ENCODE results near the gene ING3.
"Not testable (repeated sequence)": the region's sequence is repeated elsewhere in the genome, so short reads cannot be mapped to it uniquely, and the experiment has no call there.

The ING3 gene

DNA sequence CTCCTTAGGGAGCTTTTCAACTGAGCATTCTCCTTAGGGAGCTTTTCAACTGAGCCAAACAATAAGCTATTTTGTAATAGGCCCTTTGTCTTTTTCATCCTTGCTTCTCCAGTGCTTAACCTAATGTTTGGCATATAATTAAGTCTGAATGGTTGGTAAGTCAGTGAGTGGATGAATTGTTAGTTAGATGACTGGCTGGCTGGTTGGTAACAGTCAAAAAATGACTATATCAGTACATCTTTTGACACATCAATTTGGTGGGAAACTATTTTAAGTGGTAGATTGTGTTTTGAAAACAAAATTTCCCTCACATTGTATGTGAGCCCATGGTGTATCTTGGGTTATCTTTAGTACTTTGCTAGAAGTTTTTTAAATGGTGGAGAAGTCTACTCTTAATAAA, 16.4 kb downstream of the ING3 start:
- CTCF ChIA-PET, result no interaction called here
- Mint-ChIP-seq H3K4me1 (no peaks in the 10 kb centered on the region), H3K36me3 (peaks cover 30% of the 10 kb centered on the region), H3K4me3 (no peak overlapping the region), H3K27ac (no peak overlapping the region), H3K9me3 (no peaks in the 10 kb centered on the region), H3K27me3 (no peaks in the 10 kb centered on the region)
- DNase-seq, result no peak

DNA sequence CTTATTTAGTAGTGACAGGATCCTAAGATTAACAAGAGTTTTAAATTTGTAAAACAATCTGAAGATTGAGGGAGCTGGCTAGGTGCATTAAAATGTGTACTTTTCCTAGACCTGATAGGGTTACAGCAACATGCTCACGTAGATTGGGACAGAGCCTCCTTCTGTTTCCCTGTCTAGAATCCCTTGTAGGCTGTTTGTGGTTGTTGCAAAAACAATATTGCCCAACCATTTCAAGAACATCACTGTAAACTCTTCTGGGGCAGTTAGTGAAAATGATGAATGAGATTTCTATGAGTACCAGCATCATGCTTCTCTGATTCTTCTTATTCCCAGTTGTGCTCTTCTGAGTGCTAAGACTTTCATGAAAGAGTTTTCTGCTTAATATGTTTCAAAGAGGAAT, 23.3 kb downstream of the ING3 start:
- CTCF ChIA-PET, result interaction anchor here (1.0 kb wide), 1 partner anchor 14 kb away, joined by 3 read pairs; the partner anchor contains the start of gene CPED1
- Mint-ChIP-seq H3K27ac (no peak overlapping the region), H3K27me3 (no peaks in the 10 kb centered on the region), H3K4me3 (no peak overlapping the region), H3K9me3 (no peaks in the 10 kb centered on the region), H3K36me3 (peaks cover 38% of the 10 kb centered on the region), H3K4me1 (no peaks in the 10 kb centered on the region)
- DNase-seq, result no peak

DNA sequence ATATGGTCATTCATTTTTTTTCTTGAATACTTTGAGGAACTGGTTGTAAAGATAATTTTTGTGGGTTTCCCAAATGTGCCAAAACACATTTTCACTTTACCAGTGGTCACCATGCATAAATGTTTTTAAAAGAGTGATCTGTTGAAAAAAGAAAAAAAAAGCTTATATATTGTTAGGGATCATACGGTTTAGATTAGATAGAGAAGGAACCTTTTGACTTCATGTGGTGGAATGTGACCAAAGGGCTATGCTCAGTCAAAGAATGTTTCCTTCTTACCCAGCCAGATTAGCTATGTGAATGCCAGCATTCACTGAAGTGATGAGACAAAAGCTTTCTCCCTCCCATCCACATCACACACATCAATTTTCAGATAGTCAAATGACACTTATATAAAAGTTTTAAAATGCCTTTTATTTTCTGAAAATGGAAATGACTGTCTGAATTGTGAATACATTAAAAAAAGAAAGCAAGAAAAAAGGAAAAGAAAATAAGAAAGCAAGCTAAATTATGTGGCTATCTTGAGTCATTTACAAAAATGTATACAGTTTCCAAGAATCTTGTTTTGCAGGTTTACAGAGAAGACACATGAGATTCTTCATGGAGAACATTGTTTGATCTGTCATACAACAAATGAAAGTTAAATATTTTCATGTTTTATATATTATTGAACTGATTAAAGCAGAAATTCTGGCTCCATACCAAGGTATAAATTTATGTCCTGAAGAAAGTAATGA, 29.4 kb downstream of the ING3 start:
- H3K9me3 Mint-ChIP-seq, result no peaks in the 10 kb centered on the region
- no peaks in the 10 kb centered on the region for H3K27me3 Mint-ChIP-seq
- peaks cover 10% of the 10 kb centered on the region for H3K36me3 Mint-ChIP-seq
- no peak overlapping the region for H3K4me3 Mint-ChIP-seq
- peaks cover 7% of the 10 kb centered on the region for H3K4me1 Mint-ChIP-seq
- DNase-seq, result no peak
- CTCF ChIA-PET, result interaction anchor here (1.9 kb wide), 1 partner anchor 128 kb away, joined by 4 read pairs; no protein-coding TSS in a partner anchor
- no peak overlapping the region for H3K27ac Mint-ChIP-seq

DNA sequence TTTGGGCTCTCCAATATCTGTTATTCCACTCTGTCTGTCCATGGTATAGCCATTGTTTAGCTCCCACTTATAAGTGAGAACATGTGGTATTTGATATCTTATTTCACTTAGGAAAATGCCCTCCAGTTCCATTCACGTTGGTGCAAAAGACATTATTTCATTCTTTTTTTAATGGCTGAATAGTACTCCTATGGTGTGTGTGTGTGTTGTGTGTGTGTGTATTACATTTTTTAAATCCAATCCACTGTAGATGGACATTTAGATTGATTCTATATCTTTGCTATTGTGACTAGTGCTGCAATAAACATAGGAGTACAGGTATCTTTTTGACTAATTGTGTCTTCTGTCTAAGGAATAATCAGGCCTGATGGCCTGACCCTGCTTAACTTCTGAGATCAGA, 30.5 kb downstream of the ING3 start:
- CTCF ChIA-PET, result no interaction called here
- no peaks in the 10 kb centered on the region for H3K9me3 Mint-ChIP-seq
- H3K27ac Mint-ChIP-seq, result no peak overlapping the region
- H3K27me3 Mint-ChIP-seq, result peaks cover 3% of the 10 kb centered on the region
- H3K4me1 Mint-ChIP-seq, result peaks cover 7% of the 10 kb centered on the region
- H3K36me3 Mint-ChIP-seq, result peaks cover 5% of the 10 kb centered on the region
- no peak for DNase-seq
- no peak overlapping the region for H3K4me3 Mint-ChIP-seq

DNA sequence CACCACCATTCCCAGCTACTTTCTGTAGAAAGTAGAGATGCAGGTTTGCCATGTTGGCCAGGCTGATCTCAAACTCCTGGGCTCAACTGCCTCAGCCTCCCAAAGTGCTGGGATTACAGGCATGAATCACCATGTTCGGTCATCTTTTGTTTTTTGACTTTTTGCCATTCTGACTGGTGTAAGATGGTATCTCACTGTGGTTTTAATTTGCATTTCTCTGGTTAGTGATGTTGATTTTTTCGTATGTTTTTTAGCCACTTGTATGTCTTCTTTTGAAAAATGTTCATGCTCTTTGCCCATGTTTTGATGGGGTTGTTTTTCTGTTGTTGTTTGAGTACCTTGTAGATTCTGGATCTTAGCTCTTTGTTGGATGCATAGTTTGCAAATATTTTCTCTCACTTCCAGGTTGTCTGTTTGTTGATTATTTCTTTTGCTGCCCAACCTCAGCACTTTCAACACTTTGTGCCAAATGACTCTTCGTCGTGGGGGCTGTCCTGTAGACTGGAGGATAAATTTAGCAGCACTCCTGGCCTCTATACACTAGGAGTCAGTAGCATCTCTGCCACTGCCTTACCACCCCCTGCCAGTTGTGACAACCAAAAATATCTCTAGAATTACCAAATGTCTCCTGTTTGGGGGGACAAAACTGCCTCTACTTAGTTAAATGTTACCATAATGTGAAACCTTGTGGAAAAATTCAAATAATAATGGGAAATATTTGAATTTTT, 31.5 kb downstream of the ING3 start:
- Mint-ChIP-seq H3K4me3 (no peak overlapping the region), H3K9me3 (no peaks in the 10 kb centered on the region), H3K4me1 (peaks cover 7% of the 10 kb centered on the region), H3K27me3 (peaks cover 7% of the 10 kb centered on the region), H3K36me3 (no peaks in the 10 kb centered on the region), H3K27ac (no peak overlapping the region)
- DNase-seq, result no peak
- CTCF ChIA-PET, result no interaction called here

DNA sequence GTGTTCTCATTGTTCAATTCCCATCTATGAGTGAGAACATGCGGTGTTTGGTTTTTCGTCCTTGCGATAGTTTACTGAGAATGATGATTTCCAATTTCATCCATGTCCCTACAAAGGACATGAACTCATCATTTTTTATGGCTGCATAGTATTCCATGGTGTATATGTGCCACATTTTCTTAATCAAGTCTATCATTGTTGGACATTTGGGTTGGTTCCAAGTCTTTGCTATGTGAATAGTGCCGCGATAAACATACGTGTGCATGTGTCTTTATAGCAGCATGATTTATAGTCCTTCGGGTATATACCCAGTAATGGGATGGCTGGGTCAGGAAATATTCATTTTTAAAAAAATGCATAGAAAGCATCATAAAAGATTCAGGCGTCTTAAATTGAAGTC, 33.0 kb downstream of the ING3 start:
- DNase-seq, H3K9me3 Mint-ChIP-seq, H3K27ac Mint-ChIP-seq, H3K36me3 Mint-ChIP-seq, H3K4me3 Mint-ChIP-seq, CTCF ChIA-PET: not testable (repeated sequence)
- Mint-ChIP-seq H3K27me3 (peaks cover 20% of the 10 kb centered on the region), H3K4me1 (peaks cover 18% of the 10 kb centered on the region)

DNA sequence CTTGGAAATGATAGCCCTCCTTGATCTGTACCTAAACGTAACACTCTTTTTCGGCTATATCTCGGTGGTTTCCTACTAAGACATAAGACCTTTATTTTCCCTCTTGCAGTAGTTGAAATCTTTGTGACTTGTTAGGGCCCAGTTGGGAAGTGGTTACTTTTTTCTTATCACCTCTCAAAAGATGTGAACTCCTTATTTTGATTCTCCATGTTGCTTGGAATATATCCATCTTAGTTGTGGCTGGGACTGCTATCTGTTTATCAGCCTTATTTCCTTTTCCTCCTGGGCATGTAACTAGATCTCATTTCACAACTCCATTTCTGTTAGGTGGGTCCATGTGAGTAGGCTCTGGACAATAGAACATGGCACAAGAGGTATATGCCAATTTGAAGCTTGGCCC, 33.8 kb downstream of the ING3 start:
- Mint-ChIP-seq H3K4me3 (no peak overlapping the region), H3K4me1 (peaks cover 26% of the 10 kb centered on the region), H3K9me3 (no peaks in the 10 kb centered on the region), H3K27me3 (peaks cover 28% of the 10 kb centered on the region), H3K36me3 (no peaks in the 10 kb centered on the region), H3K27ac (no peak overlapping the region)
- CTCF ChIA-PET, result interaction anchor here (5.6 kb wide), 1 partner anchor 98 kb away, joined by 50 read pairs; no protein-coding TSS in a partner anchor
- no peak for DNase-seq

DNA sequence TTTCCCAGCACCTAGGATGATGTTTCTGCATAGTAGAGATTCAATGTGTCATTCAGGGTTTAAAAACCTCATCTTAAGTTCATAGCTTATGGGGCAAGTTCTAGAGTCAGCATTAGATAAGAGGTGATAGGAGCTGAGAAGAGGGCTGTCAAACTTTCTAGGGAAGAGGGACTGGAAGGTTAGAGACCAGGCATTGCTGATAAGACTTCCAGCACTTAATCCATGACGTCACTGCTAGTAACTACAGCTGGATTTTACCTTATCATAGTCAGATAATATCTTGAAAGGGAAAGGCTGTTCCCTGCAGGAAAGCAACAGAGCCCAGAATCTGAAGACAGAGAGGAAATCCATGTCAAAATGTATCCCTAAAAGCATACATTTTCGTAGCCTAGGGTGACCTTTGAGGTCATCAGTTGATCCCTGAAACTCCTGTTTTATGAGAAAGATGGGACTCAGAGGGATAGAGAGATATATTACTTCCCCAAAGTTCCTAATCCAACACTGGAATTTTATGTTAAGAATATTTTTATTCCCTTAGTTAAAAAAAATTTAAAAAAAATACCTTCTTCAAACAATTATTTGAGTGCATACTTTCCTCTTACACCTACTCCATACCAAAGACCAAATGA, 34.7 kb downstream of the ING3 start:
- Mint-ChIP-seq H3K4me3 (no peak overlapping the region), H3K27ac (no peak overlapping the region), H3K9me3 (no peaks in the 10 kb centered on the region), H3K27me3 (peaks cover 34% of the 10 kb centered on the region), H3K4me1 (peaks cover 26% of the 10 kb centered on the region), H3K36me3 (no peaks in the 10 kb centered on the region)
- no peak for DNase-seq
- CTCF ChIA-PET, result interaction anchor here (2.1 to 5.6 kb wide), 3 partner anchors 16 to 123 kb away, joined by 6 to 50 read pairs (median 20); no protein-coding TSS in a partner anchor

DNA sequence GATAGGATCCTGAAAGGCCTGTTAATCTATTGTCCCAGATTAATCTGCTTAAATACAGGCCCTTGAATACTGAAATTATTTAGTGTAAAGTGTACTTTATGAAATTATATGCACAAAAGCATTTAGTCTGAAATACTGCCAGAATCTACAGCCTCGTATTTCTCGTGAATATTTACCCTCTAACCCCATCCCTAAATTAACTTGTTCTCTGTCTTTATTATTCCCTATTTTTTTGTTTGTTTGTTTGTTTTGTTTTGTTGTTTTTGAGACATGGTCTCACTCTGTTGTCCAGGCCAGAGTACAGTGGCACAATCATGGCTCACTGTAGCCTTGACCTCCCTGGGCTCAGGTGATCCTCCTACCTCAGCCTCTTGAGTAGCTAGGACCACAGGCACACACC, 35.3 kb downstream of the ING3 start:
- Mint-ChIP-seq H3K4me1 (peaks cover 26% of the 10 kb centered on the region), H3K36me3 (no peaks in the 10 kb centered on the region), H3K4me3 (no peak overlapping the region), H3K27me3 (peaks cover 34% of the 10 kb centered on the region), H3K27ac (no peak overlapping the region), H3K9me3 (no peaks in the 10 kb centered on the region)
- no peak for DNase-seq
- CTCF ChIA-PET, result interaction anchor here (0.9 to 5.6 kb wide), 5 partner anchors 10 to 122 kb away, joined by 3 to 50 read pairs (median 6); no protein-coding TSS in a partner anchor

DNA sequence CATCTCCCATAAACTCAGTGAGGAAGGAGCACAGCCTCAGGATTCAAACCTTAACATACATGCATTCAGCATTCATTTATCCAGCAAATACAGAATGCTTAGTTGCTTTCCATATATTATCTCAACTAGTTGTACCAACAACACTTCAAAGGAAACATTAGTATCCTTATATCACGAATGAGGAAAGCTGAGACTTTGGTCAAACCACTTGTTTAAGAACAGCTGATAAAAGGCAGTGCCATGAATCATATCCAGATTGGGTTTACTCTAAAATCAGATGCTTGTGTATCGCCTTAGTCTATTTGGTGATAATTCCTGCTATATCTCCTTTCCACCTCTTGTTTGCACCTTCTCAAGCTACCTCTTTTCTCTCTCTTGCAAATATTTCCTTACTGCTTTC, 36.1 kb downstream of the ING3 start:
- Mint-ChIP-seq H3K27me3 (peaks cover 34% of the 10 kb centered on the region), H3K9me3 (no peaks in the 10 kb centered on the region), H3K36me3 (no peaks in the 10 kb centered on the region), H3K27ac (no peak overlapping the region), H3K4me1 (peaks cover 25% of the 10 kb centered on the region), H3K4me3 (no peak overlapping the region)
- DNase-seq, result no peak
- CTCF ChIA-PET, result interaction anchor here (0.6 to 5.6 kb wide), 13 partner anchors 9 to 182 kb away, joined by 3 to 50 read pairs (median 4); no protein-coding TSS in a partner anchor

DNA sequence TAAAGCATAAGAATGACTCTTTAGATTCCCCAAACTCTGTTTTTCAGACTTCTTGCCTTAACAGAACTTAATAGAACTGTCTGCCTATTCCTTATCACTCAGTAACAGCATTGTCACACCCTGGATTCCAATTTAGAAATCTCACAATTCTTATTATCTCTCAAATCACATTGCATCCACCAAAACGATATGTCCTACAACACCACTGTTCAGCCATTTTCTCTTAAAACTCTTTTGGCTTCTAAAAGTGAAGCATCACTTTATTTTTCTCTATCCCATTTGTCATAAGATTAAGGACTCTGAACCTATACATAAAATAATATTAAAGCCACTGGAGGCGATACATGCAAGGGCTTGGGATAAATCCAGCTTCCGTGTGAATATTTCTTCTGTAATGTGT, 36.7 kb downstream of the ING3 start:
- Mint-ChIP-seq H3K27me3 (peaks cover 34% of the 10 kb centered on the region), H3K36me3 (no peaks in the 10 kb centered on the region)

DNA sequence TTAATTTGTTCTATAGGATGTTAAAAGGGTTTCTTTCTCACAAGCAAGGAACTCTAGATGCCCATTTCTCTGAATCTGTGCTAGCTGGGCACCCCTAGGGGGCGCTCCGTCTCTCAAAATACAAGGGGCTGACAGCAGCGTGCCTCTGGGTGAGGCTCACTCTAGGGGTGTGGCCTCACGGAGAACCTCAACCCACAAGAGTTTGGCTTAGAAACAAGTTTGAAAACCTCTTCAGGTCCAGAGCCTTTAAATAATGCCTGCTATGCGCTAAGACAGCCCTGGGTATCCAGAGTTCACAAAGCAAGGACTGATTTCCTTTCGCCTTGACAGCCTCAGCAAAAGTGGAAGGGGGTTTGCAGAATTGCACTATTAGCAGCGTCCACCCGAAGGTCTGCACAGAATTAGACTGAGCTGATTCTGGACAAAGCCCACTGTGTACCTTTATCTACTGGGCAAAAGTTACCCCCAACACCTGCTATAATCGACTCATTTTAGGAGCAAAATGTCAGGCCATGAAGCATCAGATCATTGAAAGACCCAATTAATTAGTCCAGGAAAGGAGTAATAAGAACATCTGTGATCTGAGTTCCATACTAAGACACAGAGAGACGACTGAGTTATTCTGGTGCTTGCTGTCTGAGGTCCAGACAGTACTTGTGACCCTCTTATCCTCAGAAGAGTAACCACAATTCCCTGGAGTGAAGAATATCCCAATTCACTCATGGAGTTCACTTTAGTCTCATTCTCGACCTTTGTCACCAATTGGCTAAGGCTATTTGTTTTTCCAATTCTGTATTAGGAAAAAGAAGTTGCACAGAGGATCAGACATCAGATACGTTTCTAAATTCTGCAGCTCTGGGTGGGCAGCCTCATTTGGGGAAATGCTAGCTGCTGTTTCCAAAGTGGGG, 37.4 kb downstream of the ING3 start:
- peaks cover 34% of the 10 kb centered on the region for H3K27me3 Mint-ChIP-seq
- DNase-seq, result peak; percentile 91
- peaks cover 19% of the 10 kb centered on the region for H3K4me1 Mint-ChIP-seq
- no peak overlapping the region for H3K27ac Mint-ChIP-seq
- CTCF ChIA-PET, result interaction anchor here (0.6 to 5.6 kb wide), 13 partner anchors 11 to 184 kb away, joined by 3 to 50 read pairs (median 4); no protein-coding TSS in a partner anchor
- no peaks in the 10 kb centered on the region for H3K36me3 Mint-ChIP-seq
- H3K4me3 Mint-ChIP-seq, result peak overlapping the region; percentile 60
- no peaks in the 10 kb centered on the region for H3K9me3 Mint-ChIP-seq

More for the DNA sequence above, 36.7 kb downstream of the ING3 start:
- no peak for DNase-seq
- Mint-ChIP-seq H3K9me3 (no peaks in the 10 kb centered on the region), H3K4me3 (no peak overlapping the region), H3K4me1 (peaks cover 19% of the 10 kb centered on the region), H3K27ac (no peak overlapping the region)
- CTCF ChIA-PET, result interaction anchor here (0.9 to 5.6 kb wide), 13 partner anchors 11 to 183 kb away, joined by 3 to 50 read pairs (median 3); no protein-coding TSS in a partner anchor

DNA sequence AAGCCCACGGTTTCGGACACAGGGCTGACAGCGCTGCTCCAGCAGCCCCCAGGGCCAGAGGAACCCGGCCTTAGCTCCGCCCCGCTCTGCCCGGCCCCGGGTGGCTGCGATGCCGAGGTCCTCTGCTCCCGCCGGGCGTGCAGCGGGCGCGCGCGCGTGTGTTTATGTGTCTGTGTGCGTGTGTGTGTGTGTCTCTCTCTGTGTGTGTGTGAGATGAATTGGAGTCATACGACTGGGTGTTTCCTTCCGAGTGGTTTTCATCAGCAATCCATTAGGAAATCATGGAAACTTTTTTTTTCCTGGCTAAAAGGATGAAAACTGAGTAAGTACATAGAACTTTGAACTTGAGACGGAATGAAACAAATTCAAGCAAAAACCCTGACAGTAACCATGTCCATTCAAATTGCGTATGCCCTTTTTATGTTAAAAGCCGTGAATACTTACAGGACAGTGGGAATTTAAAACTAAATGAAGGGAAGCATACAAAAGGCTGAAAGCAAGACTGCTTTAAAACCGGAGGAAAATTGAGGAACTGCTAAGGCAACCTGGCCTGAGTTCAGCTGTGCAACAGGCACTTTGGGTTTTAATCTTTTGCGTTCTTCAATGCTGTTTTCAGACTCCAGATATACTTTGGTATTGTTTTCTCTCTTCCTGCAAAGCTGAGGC, 38.1 kb downstream of the ING3 start, which contains the start of gene CPED1:
Gene CPED1, plus strand, starts transcription at position 121 of the 666 bp plus-strand sequence. CDS start 911 bp downstream, outside the sequence.
- Mint-ChIP-seq H3K27ac (no peak within 1 kb of the TSS), H3K27me3 (peaks cover 34% of the 10 kb centered on the region), H3K4me1 (peaks cover 19% of the 10 kb centered on the region), H3K4me3 (peak within 1 kb of the TSS; percentile 60), H3K9me3 (no peaks in the 10 kb centered on the region), H3K36me3 (no peaks in the 10 kb centered on the region)
- DNase-seq, result peak; percentile 44
- CTCF ChIA-PET, result interaction anchor here (0.6 to 5.6 kb wide), 5 partner anchors 11 to 94 kb away, joined by 3 to 50 read pairs (median 7); no protein-coding TSS in a partner anchor

All from activated naive CD4-positive, alpha-beta T cell treated with anti-CD3 and anti-CD28 coated beads, Interleukin-2, amount 10 ng/mL, durations not matched to agents 7 days and 5 days (primary cell).